Myocyte (in vitro differentiated cells): ENCODE results near the gene FRMD1. TPM values are rescaled to one million over a fixed set of nuclear protein-coding genes. Genes with fewer than 3 reads are reported as not detected.
"Not testable (repeated sequence)": the region's sequence is repeated elsewhere in the genome, so short reads cannot be mapped to it uniquely, and the experiment has no call there.

Source experiments
- DNase-seq: peaks from one replicate; pipeline ENCODE4 v3.0.0-alpha.2; 2012; ENCODE audit warnings: low read depth
- total RNA-seq: library from RNA; depleted of rRNA; stranded (reverse); fragments of >200 nt; gene quantifications from 2 replicates; pipeline ENCODE4 v1.2.3, GENCODE V29; 2014

Gene FRMD1
- total RNA-seq, 1 donor from 2014 or later: not detected

GRCh38 chr6:168080393-168081077, 1.5 kb upstream of the FRMD1 start:
- DNase-seq: no peak

DNA sequence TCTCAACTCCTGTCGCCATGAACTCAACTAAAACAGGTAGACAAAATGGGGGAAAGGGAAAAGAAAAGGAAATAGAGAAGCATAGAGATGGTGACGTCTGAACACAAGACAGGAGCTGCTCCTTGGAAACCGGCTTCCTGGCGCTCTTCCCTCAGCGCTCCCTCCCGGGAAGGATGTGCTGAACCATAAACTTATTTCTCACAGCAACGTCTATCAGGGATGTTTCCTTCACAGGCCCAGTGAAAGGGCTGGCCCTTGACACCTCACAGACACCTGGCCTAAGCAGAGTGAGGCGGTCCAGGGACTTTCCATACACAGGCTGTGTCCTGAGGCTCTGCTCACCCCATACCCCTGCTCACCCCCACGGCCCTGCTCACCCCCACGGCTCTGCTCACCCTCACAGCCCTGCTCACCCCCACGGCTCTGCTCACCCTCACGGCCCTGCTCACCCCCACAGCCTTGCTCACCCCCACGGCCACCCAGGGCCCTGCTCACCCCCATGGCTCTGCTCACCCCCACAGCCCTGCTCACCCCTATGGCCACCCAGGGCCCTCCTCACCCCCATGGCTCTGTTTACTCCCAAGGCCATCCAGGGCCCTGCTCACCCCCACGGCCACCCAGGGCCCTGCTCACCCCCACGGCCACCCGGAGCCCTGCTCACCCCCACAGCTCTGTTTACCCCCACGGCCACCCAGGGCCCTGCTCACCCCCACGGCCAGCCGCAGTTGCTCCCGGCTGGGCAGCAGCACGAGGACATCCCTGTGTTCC, 653 bp downstream of the FRMD1 start:
- no peak for DNase-seq

DNA sequence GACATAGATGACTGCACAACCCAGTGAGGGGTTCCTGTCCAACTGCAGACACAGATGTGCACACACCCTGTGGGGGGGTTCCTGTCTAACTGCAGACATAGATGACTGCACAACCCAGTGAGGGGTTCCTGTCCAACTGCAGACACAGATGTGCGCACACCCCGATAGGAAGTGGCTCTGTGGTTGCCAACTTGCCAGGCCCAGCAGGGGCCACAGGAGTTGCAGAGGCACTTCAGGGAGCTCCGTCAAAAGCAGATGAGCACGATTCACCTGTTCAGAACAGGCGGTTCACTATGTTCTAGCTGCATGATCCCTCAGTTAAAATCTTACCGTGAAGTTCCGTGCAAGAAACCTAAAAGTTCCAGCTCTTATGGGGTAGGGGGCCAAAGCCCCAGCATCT, 1.6 kb downstream of the FRMD1 start:
- DNase-seq: not testable (repeated sequence)

DNA sequence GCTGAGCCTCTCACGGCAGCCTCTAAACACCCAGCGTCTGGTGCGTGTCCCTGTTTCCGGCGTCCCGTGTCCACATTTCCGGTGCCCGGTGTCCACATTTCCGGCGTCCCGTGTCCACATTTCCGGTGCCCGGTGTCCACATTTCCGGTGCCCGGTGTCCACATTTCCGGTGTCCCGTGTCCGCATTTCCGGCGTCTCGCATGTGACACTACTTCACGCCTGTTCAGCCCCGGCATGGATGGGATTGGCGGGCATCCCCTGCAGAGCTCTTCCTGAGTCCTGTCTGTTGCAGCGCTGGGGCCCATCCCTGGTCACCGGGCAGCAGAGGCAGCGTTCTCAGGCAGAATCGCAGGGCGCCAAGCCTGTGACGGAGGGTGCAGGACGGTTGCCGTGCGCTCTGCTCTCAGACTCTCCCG, 3.2 kb downstream of the FRMD1 start:
- DNase-seq: no peak

DNA sequence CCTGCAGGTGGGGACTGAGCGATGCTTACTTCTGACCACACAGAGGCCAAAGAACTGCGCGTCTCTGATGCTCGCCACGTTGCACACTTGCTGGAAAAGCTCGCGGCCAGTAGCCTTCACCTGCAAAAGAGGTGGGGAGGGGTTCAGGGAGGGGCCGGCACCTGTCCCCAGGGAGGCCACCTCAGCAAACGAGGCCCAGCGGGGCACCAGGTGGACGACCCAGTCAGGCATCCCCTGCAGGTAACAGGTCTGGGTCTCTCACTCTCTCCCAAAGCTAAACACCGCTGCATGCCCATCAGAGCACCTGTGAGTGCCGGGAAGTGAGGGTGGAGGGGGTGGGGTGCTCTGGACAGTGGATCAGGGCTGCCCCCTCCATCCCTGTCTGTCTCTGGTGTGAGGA, 3.8 kb downstream of the FRMD1 start:
- no peak for DNase-seq

DNA sequence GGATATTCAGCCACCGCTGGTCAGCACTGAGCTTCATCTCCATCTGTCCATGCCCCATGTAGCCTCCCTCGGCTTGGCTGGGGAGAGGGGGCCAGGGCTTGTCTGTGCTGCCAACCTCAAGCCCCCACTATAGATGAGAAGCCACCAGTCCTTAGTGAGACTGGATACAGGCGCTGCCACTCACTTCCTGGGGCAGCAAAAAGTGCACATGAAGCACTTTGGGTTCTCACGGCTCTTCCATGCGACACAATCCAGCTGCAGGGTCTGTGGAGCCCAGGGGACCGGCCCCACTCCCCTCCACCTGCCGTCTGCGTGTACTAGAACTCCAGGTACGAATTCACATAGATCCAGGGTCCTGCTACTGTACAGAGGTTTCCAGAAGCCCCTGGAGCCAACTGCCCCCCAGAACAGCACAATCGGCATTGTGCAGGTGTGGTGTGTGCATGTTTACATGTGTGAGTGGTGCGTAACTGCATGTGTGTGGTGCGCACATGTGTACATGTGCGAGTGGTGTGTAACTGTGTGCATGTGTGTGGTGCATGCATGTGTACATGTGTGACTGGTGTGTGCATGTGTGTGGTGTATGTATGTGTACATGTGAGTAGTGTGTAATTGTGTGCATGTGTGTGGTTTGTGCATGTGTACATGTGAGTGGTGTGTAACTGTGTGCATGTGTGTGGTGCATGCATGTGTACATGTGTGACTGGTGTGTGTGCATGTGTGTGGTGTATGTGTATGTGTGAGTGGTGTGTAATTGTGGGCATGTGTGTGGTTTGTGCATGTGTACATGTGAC, 4.9 kb downstream of the FRMD1 start:
- no peak for DNase-seq

DNA sequence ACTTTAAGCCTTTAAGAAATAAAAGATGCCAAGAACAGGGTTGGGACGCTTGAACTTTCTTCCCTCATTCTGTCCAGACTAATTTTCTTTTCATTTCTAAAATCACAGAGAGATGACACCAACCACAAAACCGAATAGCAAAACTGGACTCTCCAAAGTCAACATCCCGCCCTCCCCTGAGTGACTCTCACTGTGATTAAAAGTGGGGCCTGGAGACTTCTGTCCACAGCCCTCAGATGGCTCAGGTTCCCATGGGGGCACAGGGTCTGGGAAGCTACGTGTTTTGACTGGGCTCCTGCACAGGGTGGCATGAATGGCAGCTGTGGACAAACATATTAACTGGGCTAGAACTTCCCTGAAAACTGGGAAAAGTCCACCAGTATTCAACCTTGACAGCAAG, 6.3 kb downstream of the FRMD1 start:
- no peak for DNase-seq

- DNase-seq: no peak
Measured at GRCh38 chr6:168072261-168072660, 6.8 kb downstream of the FRMD1 start.

- no peak for DNase-seq
Measured at GRCh38 chr6:168071620-168072019, 7.4 kb downstream of the FRMD1 start.

DNA sequence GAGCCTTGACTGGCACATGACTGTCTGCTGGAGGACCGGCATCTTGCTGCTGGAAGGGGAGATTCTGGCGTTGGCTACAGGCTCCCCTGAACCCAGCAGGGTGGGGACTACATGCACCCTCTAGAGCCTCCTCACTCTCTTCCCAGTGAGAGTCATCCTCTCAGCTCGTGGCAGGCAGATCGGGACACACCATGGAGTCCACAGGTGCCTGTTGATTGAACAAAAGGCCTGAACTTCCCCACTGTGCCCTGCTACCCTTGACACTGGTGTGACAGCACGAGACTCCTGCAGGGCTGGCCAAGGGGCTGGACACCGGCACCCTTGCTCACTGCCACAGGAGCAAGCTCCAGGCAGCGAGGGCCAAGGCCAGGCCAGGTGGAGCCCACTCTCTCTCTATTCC, 8.2 kb downstream of the FRMD1 start:
- no peak for DNase-seq

- DNase-seq: no peak
Measured at GRCh38 chr6:168067081-168067759, 11.8 kb downstream of the FRMD1 start.

DNA sequence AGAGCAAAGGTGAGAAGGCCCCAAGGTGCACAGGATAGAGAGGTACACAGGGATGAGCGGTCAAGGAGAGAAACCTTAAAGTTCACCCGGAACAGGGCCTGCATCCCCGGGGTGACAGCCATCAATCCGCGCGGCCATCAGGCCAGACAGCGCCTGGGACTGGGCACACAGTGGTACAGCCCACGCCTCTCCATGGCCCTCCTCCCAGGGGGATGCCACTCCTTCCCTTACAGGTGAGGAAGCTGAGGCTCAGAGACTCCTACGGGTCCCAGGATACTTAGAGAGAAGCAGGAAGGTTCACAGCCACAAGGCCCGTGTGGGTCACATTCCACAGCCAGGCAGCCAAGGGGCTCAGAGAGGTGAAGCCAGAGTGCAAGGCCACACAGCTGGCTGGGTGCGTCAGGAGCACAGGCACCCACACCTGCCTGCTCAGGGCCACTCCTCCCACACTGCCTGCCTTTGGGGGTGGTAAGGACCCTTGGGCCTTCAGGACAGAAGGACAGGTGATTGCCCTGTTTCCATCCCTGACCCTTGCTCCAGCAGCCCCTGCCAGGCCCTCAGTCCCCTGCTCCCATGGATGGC, 14.7 kb downstream of the FRMD1 start:
- DNase-seq: no peak

GRCh38 chr6:168063431-168063830, 15.6 kb downstream of the FRMD1 start:
- no peak for DNase-seq

- no peak for DNase-seq
Measured at GRCh38 chr6:168062346-168063289, 16.4 kb downstream of the FRMD1 start.

DNA sequence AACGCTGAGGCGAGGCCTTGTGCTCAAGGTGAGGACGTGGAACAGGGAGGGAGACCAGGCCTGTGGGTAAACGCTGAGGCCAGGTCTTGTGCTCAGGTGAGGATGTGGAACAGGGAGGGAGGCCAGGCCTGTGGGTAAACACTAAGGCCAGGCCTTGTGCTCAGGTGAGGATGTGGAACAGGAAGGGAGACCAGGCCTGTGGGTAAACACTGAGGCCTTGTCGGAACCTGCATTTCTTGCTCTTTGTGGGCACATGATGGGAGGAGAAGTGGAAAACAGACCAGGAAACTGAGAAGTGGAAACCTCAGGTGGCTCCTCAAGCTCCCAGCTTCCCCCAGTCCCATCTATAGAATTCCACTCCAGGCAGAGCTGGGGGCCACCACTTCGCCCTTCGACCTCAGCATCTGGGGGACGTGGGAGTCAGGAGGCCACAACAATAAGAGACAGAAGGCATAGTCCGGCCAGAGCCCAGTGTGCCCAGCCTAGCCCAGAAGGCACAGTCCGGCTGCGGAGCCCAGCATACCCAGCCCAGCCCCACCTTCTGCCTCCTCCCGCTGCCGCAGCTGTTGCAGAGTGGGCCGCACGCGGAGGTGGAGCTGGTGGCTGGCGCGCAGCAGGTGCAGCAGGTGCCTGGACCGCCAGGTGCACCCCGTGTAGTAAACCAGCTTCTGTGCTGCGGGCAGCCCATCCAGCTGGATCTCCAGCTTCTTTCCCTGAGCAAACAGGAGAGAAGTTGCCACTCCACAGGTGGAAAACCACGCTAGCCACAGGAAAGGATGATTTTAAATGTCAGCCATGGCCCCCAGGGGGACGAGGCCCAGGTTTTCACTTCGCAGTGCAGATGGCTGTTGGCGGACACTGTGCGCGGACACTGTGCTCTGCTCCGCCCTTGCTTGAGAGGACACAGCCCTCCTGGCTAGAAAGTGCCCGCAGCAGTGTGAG, 17.5 kb downstream of the FRMD1 start:
- DNase-seq: no peak

GRCh38 chr6:168060521-168060931, 18.5 kb downstream of the FRMD1 start:
- DNase-seq: peak; percentile 36

GRCh38 chr6:168058691-168059551, 20.1 kb downstream of the FRMD1 start:
- no peak for DNase-seq

- DNase-seq: no peak
Measured at GRCh38 chr6:168057836-168058235, 21.2 kb downstream of the FRMD1 start.
